Measurements from ENCODE around the gene SUFU.

DNA sequence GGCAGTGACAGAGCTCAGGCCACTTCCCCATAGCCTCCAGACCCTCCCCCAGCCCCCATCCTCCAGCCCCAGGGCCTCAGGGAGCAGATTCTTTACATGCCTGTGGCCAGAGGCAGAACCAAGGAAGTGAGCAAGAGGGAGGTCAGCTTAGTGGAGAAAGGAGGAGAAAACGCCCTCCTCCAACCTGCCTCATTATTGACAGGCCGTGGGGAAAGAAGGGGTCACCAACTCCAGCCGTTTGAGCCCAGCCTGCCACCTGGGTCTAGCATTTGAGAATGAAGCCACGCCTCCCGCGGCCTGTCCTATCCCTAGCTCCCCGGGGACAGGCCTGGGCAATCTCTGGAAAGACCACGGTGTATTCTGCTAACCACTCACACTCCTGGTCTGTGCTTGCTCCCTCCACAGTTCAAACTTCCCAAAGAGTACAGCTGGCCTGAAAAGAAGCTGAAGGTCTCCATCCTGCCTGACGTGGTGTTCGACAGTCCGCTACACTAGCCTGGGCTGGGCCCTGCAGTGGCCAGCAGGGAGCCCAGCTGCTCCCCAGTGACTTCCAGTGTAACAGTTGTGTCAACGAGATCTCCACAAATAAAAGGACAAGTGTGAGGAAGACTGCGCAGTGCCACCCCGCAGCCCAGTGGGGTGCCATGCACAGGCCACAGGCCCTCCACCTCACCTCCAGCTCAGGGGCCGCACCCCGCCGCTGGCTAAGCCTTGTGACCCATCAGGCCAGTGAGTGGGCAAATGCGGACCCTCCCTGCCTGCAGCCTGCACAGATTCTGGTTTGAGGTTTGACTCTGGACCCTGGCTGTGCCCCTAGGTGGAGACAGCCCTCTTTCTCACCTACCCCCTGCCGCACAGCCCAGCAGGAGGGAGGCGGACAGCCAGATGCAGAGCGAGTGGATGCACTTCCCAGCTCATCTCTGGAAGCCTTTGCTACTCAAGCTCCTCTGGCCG, 126.2 kb downstream of the SUFU start:
- TF ChIP-seq, protein P1, sequence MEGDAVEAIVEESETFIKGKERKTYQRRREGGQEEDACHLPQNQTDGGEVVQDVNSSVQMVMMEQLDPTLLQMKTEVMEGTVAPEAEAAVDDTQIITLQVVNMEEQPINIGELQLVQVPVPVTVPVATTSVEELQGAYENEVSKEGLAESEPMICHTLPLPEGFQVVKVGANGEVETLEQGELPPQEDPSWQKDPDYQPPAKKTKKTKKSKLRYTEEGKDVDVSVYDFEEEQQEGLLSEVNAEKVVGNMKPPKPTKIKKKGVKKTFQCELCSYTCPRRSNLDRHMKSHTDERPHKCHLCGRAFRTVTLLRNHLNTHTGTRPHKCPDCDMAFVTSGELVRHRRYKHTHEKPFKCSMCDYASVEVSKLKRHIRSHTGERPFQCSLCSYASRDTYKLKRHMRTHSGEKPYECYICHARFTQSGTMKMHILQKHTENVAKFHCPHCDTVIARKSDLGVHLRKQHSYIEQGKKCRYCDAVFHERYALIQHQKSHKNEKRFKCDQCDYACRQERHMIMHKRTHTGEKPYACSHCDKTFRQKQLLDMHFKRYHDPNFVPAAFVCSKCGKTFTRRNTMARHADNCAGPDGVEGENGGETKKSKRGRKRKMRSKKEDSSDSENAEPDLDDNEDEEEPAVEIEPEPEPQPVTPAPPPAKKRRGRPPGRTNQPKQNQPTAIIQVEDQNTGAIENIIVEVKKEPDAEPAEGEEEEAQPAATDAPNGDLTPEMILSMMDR (IDR thresholded peaks at IDR 0.05) = no peak
- TF ChIP-seq POLR2A (IDR thresholded peaks at IDR 0.05) (no peak), EP300 (IDR thresholded peaks at IDR 0.05) (no peak)
